Smooth muscle cell (in vitro differentiated cells): ENCODE data around the gene SLC25A33. TPM values are rescaled to one million over a fixed set of nuclear protein-coding genes. Genes with fewer than 3 reads are reported as not detected.
A peak's percentile ranks its signal among the peaks of the same experiment; 100 is the strongest.

Source experiments
- DNase-seq: peaks from one replicate; lab custom pipeline; 2025; ENCODE audit not compliant: unreplicated experiment; lab: John Stamatoyannopoulos, UW
- H2AFZ ChIP-seq: fragments of 200-600 bp; sonication (generic); 2 replicates; pipeline ENCODE4 v1.6.0; 2016; ENCODE audit warnings: antibody characterized with exemption, low read depth, mild to moderate bottlenecking
- H3F3A ChIP-seq: fragments of 200-600 bp; sonication (generic); 2 replicates; pipeline ENCODE4 v1.6.0; 2017; ENCODE audit warnings: antibody characterized with exemption, low read depth
- H3K27ac ChIP-seq: fragments of 200-600 bp; sonication (generic); 2 replicates; pipeline ENCODE4 v1.5.1; 2016; ENCODE audit warnings: low read depth, mild to moderate bottlenecking
- H3K27me3 ChIP-seq: fragments of 200-600 bp; sonication (generic); 2 replicates; pipeline ENCODE4 v1.6.1; 2016; ENCODE audit warnings: low read depth, mild to moderate bottlenecking
- H3K36me3 ChIP-seq: fragments of 200-600 bp; sonication (generic); 2 replicates; pipeline ENCODE4 v1.5.1; 2016; ENCODE audit warnings: low read depth
- H3K4me1 ChIP-seq: fragments of 200-600 bp; sonication (generic); 2 replicates; pipeline ENCODE4 v1.5.1; 2016; ENCODE audit warnings: low read depth
- H3K4me2 ChIP-seq: fragments of 200-600 bp; sonication (generic); 2 replicates; pipeline ENCODE4 v1.6.0; 2016; ENCODE audit warnings: mild to moderate bottlenecking
- H3K4me3 ChIP-seq: fragments of 200-600 bp; sonication (generic); 2 replicates; pipeline ENCODE4 v1.5.1; 2016; ENCODE audit warnings: mild to moderate bottlenecking
- H3K79me2 ChIP-seq: fragments of 200-600 bp; sonication (generic); 2 replicates; pipeline ENCODE4 v1.6.0; 2016; ENCODE audit warnings: low read depth, mild to moderate bottlenecking
- H3K9ac ChIP-seq: fragments of 200-600 bp; sonication (generic); 2 replicates; pipeline ENCODE4 v1.6.0; 2016; ENCODE audit warnings: low read depth
- H3K9me3 ChIP-seq: fragments of 200-600 bp; sonication (generic); replicated peaks from 2 replicates; pipeline ENCODE4 v1.5.1; 2016; ENCODE audit warnings: low read depth
- H4K20me1 ChIP-seq: fragments of 200-600 bp; sonication (generic); 2 replicates; pipeline ENCODE4 v1.6.0; 2016; ENCODE audit warnings: low read depth
- WGBS: methylation state at CpG from one replicate; pipeline ENCODE4 v1.1.7; 2016; ENCODE audit warnings: low lambda C conversion rate; 5-methylcytosine and 5-hydroxymethylcytosine counted together
- polyA plus RNA-seq: library from polyadenylated mRNA; unstranded; fragments of >200 nt; fragmentation: Nextera tagmentation; extraction: Ambion mirVana; gene quantifications from 2 replicates; pipeline ENCODE4 v1.2.1, GENCODE V29; 2016
- total RNA-seq: library from RNA; depleted of rRNA; stranded (reverse); fragments of >200 nt; gene quantifications from 2 replicates; pipeline ENCODE4 v1.2.3, GENCODE V29; 2014
- TF ChIP-seq, protein P1 (sequence below): fragments of 200-600 bp; sonication (generic); IDR thresholded peaks from 2 replicates; pipeline ENCODE4 v1.5.1; 2017; ENCODE audit warnings: borderline replicate concordance, mild to moderate bottlenecking, antibody characterized with exemption; ENCODE audit not compliant: insufficient read depth, poor library complexity, severe bottlenecking

SLC25A33 gene
- total and polyA plus RNA-seq, 2 experiments from 2014 or later: 5.4 to 5.5 TPM

DNA sequence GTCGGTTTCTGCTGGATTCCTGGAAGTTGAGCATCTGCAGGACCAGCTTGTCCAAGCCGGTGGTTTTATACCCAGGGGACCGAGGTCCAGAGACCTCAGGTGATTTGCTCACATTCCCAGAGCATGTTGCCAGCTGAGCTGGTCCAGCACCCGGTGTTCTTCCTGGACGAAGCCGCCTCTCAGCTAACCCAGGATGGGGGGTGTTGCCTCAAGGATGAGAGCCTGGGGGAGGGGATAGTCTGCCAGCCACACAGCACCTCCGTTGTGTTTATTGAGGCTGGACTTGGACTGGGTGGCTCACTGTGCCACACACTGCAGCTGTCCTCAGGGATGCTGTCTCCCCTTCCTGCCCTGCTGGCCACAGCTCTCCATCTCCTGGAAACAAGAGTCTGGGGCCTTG, 50.9 kb downstream of the SLC25A33 start:
- H3K36me3 ChIP-seq: no peaks in the 10 kb centered on the region
- H3K27me3 ChIP-seq: no peaks in the 10 kb centered on the region
- DNase-seq: no peak
- H3K27ac ChIP-seq: no peak overlapping the region
- no peak overlapping the region for H3K9ac ChIP-seq
- WGBS: 87% methylated on average over 7 of the region's 7 CpGs
- no peak overlapping the region for H3K4me3 ChIP-seq
- TF ChIP-seq, protein P1, sequence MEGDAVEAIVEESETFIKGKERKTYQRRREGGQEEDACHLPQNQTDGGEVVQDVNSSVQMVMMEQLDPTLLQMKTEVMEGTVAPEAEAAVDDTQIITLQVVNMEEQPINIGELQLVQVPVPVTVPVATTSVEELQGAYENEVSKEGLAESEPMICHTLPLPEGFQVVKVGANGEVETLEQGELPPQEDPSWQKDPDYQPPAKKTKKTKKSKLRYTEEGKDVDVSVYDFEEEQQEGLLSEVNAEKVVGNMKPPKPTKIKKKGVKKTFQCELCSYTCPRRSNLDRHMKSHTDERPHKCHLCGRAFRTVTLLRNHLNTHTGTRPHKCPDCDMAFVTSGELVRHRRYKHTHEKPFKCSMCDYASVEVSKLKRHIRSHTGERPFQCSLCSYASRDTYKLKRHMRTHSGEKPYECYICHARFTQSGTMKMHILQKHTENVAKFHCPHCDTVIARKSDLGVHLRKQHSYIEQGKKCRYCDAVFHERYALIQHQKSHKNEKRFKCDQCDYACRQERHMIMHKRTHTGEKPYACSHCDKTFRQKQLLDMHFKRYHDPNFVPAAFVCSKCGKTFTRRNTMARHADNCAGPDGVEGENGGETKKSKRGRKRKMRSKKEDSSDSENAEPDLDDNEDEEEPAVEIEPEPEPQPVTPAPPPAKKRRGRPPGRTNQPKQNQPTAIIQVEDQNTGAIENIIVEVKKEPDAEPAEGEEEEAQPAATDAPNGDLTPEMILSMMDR: no peak
- peaks cover 41% of the 10 kb centered on the region for H3K4me1 ChIP-seq
- no peak overlapping the region for H2AFZ ChIP-seq
- no peaks in the 10 kb centered on the region for H3F3A ChIP-seq
- H4K20me1 ChIP-seq: peaks cover 58% of the 10 kb centered on the region
- peaks cover 33% of the 10 kb centered on the region for H3K79me2 ChIP-seq
- H3K9me3 ChIP-seq: no peaks in the 10 kb centered on the region
- peak overlapping the region; percentile 95 for H3K4me2 ChIP-seq

DNA sequence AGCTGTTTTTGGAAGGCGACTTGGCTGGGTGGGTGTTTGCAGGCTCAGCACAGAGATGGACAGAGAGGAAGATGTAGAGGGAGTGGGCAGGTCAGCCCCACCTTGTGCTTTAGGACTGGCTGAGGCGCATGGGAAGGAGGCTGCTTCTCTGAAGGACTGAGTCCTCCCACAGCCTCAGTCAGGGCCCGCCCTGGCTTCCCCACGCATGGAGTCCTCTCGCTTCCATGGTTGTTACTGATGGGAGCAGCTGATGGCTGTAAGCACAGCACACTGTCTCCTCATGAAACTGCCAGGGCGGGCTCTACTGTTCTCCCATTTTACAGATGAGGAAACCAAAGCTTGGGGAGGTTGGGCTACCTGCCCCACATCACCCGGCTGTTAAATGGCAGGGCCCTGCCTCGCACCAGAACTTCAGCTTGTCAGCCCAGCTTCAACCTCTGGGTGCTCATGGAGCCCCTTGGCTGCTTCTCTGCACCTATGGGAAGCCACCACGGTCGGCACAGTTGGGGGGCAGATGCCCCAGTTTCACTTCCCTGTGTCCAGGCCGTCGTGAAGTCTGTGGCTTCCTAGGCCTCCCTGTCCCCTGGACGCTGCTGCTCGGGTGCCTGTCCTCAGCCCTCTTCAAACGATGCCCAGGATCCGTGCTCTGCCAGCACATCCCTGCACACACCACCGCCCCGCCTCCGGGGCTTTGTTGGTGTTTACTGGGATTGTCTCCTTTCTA, 51.8 kb downstream of the SLC25A33 start:
- no peak overlapping the region for H2AFZ ChIP-seq
- no peaks in the 10 kb centered on the region for H3K9me3 ChIP-seq
- no peaks in the 10 kb centered on the region for H3F3A ChIP-seq
- peaks cover 41% of the 10 kb centered on the region for H3K4me1 ChIP-seq
- H3K4me3 ChIP-seq: no peak overlapping the region
- TF ChIP-seq, protein P1: no peak
- H3K9ac ChIP-seq: no peak overlapping the region
- WGBS: 94% methylated on average over 19 of the region's 19 CpGs
- peaks cover 33% of the 10 kb centered on the region for H3K79me2 ChIP-seq
- H3K27ac ChIP-seq: no peak overlapping the region
- no peak overlapping the region for H3K4me2 ChIP-seq
- DNase-seq: no peak
- H4K20me1 ChIP-seq: peaks cover 64% of the 10 kb centered on the region
- H3K27me3 ChIP-seq: no peaks in the 10 kb centered on the region
- H3K36me3 ChIP-seq: no peaks in the 10 kb centered on the region

DNA sequence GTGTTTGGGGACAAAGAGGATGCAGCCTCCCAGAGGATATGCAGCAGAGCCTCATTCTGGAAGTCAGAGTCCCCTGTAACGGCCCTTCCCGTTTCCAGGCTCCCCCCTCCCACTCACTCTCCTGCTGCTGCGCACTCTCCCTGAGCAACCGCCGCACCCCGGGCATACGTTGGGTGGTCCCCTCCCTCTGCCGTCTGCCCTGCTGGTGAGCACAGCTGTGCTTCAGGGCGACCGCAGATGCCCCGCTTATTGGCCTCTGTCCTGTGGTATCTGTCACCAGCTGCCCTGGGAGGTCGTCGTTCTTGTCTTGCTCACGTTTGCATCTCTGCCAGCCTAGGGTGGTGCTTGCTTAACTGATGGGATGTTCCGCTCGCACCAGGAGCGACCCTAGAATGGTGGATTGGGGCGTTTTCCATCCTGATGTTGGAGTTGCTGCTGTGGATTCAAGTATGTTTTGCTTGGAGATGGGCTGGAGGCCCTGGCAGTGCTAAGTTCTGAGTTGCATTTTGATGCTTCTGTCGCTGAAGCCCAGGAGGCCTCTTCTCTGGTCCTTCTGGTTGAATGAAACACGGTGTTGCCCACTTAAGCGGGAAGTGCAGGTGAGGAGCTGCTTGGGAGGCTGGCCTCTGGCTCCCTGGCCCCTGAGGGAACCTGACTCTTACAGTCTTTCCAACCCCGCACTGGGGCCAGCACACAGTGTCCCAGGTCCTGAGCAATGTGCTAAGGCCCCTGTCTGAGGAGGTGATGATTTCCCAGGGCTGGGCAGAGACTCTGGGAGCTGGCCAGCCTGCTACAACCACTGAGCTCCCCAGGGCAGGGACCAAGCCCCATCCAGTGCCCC, 52.6 kb downstream of the SLC25A33 start:
- H3K27me3 ChIP-seq: no peaks in the 10 kb centered on the region
- H3K4me1 ChIP-seq: peaks cover 41% of the 10 kb centered on the region
- H2AFZ ChIP-seq: no peak overlapping the region
- H3K79me2 ChIP-seq: peaks cover 33% of the 10 kb centered on the region
- TF ChIP-seq, protein P1: no peak
- no peak overlapping the region for H3K4me3 ChIP-seq
- DNase-seq: no peak
- no peak overlapping the region for H3K27ac ChIP-seq
- no peaks in the 10 kb centered on the region for H3K36me3 ChIP-seq
- H3K9ac ChIP-seq: no peak overlapping the region
- no peak overlapping the region for H3K4me2 ChIP-seq
- peaks cover 64% of the 10 kb centered on the region for H4K20me1 ChIP-seq
- no peaks in the 10 kb centered on the region for H3F3A ChIP-seq
- H3K9me3 ChIP-seq: no peaks in the 10 kb centered on the region
- WGBS: 89% methylated on average over 21 of the region's 22 CpGs
